ENCODE results near the gene PBX1.
A peak's percentile ranks its signal among the peaks of the same experiment; 100 is the strongest.

The PBX1 gene

GRCh38 chr1:164559342-164560051 lies 513 bp downstream of the PBX1 start:
- no peak overlapping the region for H2BK15ac ChIP-seq (ENCODE audit: low read length)
- H3K4me1 ChIP-seq (ENCODE audit: control insufficient read depth in 2 of 2, insufficient read depth in 1 of 2, low read depth in 1 of 2, low read length in 2 of 2), result peaks cover 0 to 8% of the 10 kb centered on the region in 2 donors
- H3K36me3 ChIP-seq (replicated peaks in 1 of 2; ENCODE audit: control insufficient read depth in 2 of 2, insufficient read depth in 2 of 2, low read length in 2 of 2), result peaks cover 0 to 12% of the 10 kb centered on the region in 2 donors
- H2AFZ ChIP-seq (ENCODE audit: low read length), result peak overlapping the region; percentile 65
- no peak overlapping the region for H3K14ac ChIP-seq (ENCODE audit: low read length)
- peak overlapping the region; percentile 79 to 93 for H3K4me3 ChIP-seq (ENCODE audit: low read length in 2 of 2)
- peak overlapping the region; percentile 100 for H3K27ac ChIP-seq (replicated peaks; ENCODE audit: low read length)
- no peaks in the 10 kb centered on the region for H3K27me3 ChIP-seq (ENCODE audit: control insufficient read depth in 3 of 3, insufficient read depth in 3 of 3, low read depth in 1 of 3, low read length in 3 of 3)
- no peak overlapping the region for H4K8ac ChIP-seq (ENCODE audit: low read depth, low read length)
- H2BK5ac ChIP-seq (ENCODE audit: low read length), result peak overlapping the region; percentile 63
- no peak overlapping the region for H4K91ac ChIP-seq (ENCODE audit: low read depth, low read length, poor library complexity)
- no peak overlapping the region for H3K4ac ChIP-seq (ENCODE audit: low read length)
- peak overlapping the region; percentile 93 for H3K18ac ChIP-seq (ENCODE audit: low read length)
- WGBS, 2 donors (ENCODE audit: extremely low coverage in 2 of 2, insufficient read length in 2 of 2, insufficient replicate concordance in 1 of 2), result no CpG with 5 or more reads among the region's 20 CpGs
- no peaks in the 10 kb centered on the region for H3K9me3 ChIP-seq (replicated peaks in 1 of 2; ENCODE audit: control insufficient read depth in 2 of 2, insufficient read depth in 1 of 2, low read depth in 1 of 2, low read length in 2 of 2)
- H3K9ac ChIP-seq (ENCODE audit: low read depth, low read length, poor library complexity), result peak overlapping the region; percentile 86
- no peak overlapping the region for H2BK120ac ChIP-seq (ENCODE audit: low read depth, low read length)
- no peak overlapping the region for H2AK5ac ChIP-seq (ENCODE audit: low read depth, low read length)
- DNase-seq (ENCODE audit: low spot score), result peak; percentile 73
- H3K79me1 ChIP-seq (ENCODE audit: low read depth, low read length), result no peaks in the 10 kb centered on the region
- H3K23ac ChIP-seq (ENCODE audit: low read depth, low read length, poor library complexity), result no peak overlapping the region
- H3K4me2 ChIP-seq (ENCODE audit: insufficient read depth, low read length, poor library complexity, severe bottlenecking), result peak overlapping the region; percentile 62
- no peak overlapping the region for H2BK12ac ChIP-seq (ENCODE audit: low read length)

DNA sequence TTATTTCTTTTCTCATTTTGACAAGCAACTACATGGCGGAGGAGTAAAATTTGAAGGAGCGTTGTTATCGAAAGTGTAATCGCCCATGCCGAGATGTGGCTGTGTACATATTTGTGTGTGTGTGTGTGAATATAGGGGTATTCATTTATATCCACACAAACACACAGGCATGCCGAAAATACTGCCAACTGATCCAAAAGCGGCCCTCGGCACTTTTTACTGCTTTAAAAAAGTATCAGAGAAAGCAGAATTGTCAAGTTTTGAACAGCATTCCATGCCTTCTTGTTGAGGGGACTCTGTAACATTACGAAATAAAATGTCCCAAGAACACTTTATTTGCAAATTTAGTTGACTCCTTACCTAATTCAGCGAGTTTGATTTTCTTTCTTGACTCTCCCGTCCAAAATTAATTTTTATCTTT lies 1.1 kb downstream of the PBX1 start:
- Histone ChIP-seq H4K8ac (ENCODE audit: low read depth, low read length) (no peak overlapping the region), H3K18ac (ENCODE audit: low read length) (no peak overlapping the region), H2AFZ (ENCODE audit: low read length) (peak overlapping the region; percentile 65), H3K4me2 (ENCODE audit: insufficient read depth, low read length, poor library complexity, severe bottlenecking) (no peak overlapping the region), H3K4me1 (ENCODE audit: control insufficient read depth in 2 of 2, insufficient read depth in 1 of 2, low read depth in 1 of 2, low read length in 2 of 2) (peaks cover 0 to 11% of the 10 kb centered on the region in 2 donors), H2BK15ac (ENCODE audit: low read length) (no peak overlapping the region), H3K4ac (ENCODE audit: low read length) (no peak overlapping the region), H3K4me3 (ENCODE audit: low read length in 2 of 2) (peak overlapping the region; percentile 79 to 93), H3K27ac (replicated peaks; ENCODE audit: low read length) (peak overlapping the region; percentile 100), H3K79me1 (ENCODE audit: low read depth, low read length) (no peaks in the 10 kb centered on the region), H3K27me3 (ENCODE audit: control insufficient read depth in 3 of 3, insufficient read depth in 3 of 3, low read depth in 1 of 3, low read length in 3 of 3) (no peaks in the 10 kb centered on the region), H3K9me3 (replicated peaks in 1 of 2; ENCODE audit: control insufficient read depth in 2 of 2, insufficient read depth in 1 of 2, low read depth in 1 of 2, low read length in 2 of 2) (no peaks in the 10 kb centered on the region), H3K14ac (ENCODE audit: low read length) (no peak overlapping the region), H3K9ac (ENCODE audit: low read depth, low read length, poor library complexity) (no peak overlapping the region), H2BK120ac (ENCODE audit: low read depth, low read length) (no peak overlapping the region), H2AK5ac (ENCODE audit: low read depth, low read length) (no peak overlapping the region), H2BK12ac (ENCODE audit: low read length) (no peak overlapping the region), H3K23ac (ENCODE audit: low read depth, low read length, poor library complexity) (no peak overlapping the region), H2BK5ac (ENCODE audit: low read length) (peak overlapping the region; percentile 63), H4K91ac (ENCODE audit: low read depth, low read length, poor library complexity) (no peak overlapping the region), H3K36me3 (replicated peaks in 1 of 2; ENCODE audit: control insufficient read depth in 2 of 2, insufficient read depth in 2 of 2, low read length in 2 of 2) (peaks cover 0 to 18% of the 10 kb centered on the region in 2 donors)
- no peak for DNase-seq (ENCODE audit: low spot score)
- no CpG with 5 or more reads among the region's 11 CpGs for WGBS, 2 donors (ENCODE audit: extremely low coverage in 2 of 2, insufficient read length in 2 of 2, insufficient replicate concordance in 1 of 2)

DNA sequence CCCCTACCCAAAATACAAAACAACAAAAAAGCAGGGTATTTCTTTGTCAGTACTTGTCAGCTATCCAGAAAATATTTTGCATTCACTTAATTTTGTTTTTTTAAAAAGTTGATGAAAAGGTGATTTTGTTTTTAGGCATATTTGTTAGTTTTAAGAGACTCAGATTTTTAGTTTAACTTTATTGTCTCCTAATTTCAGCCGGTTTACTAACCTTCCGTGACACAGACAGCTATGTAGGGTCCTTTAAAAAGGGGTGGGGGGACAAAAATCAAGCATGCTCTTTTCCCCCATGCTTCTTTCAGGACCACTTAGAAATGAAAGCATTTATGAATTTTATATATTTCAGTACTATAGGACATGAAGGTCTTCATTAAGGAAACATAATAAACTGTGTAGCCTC lies 1.6 kb downstream of the PBX1 start:
- no peak overlapping the region for H3K27ac ChIP-seq (replicated peaks; ENCODE audit: low read length)

GRCh38 chr1:164561007-164561406 lies 2.0 kb downstream of the PBX1 start:
- H2BK12ac ChIP-seq (ENCODE audit: low read length), result no peak overlapping the region
- no peak for DNase-seq (ENCODE audit: low spot score)
- H3K14ac ChIP-seq (ENCODE audit: low read length), result no peak overlapping the region
- no peak overlapping the region for H3K23ac ChIP-seq (ENCODE audit: low read depth, low read length, poor library complexity)
- H2AK5ac ChIP-seq (ENCODE audit: low read depth, low read length), result no peak overlapping the region
- H3K9ac ChIP-seq (ENCODE audit: low read depth, low read length, poor library complexity), result no peak overlapping the region
- H2AFZ ChIP-seq (ENCODE audit: low read length), result no peak overlapping the region
- no peak overlapping the region for H3K27ac ChIP-seq (replicated peaks; ENCODE audit: low read length)
- H3K18ac ChIP-seq (ENCODE audit: low read length), result no peak overlapping the region
- H4K8ac ChIP-seq (ENCODE audit: low read depth, low read length), result no peak overlapping the region
- H3K27me3 ChIP-seq (ENCODE audit: control insufficient read depth in 3 of 3, insufficient read depth in 3 of 3, low read depth in 1 of 3, low read length in 3 of 3), result no peaks in the 10 kb centered on the region
- H3K4me1 ChIP-seq (ENCODE audit: control insufficient read depth in 2 of 2, insufficient read depth in 1 of 2, low read depth in 1 of 2, low read length in 2 of 2), result peaks cover 2 to 12% of the 10 kb centered on the region in 2 donors
- H2BK5ac ChIP-seq (ENCODE audit: low read length), result no peak overlapping the region
- H3K9me3 ChIP-seq (replicated peaks in 1 of 2; ENCODE audit: control insufficient read depth in 2 of 2, insufficient read depth in 1 of 2, low read depth in 1 of 2, low read length in 2 of 2), result no peaks in the 10 kb centered on the region
- H3K79me1 ChIP-seq (ENCODE audit: low read depth, low read length), result no peaks in the 10 kb centered on the region
- no CpG with 5 or more reads among the region's 7 CpGs for WGBS, 2 donors (ENCODE audit: extremely low coverage in 2 of 2, insufficient read length in 2 of 2, insufficient replicate concordance in 1 of 2)
- no peak overlapping the region for H4K91ac ChIP-seq (ENCODE audit: low read depth, low read length, poor library complexity)
- peak overlapping the region; percentile 18 for H3K4me2 ChIP-seq (ENCODE audit: insufficient read depth, low read length, poor library complexity, severe bottlenecking)
- H2BK120ac ChIP-seq (ENCODE audit: low read depth, low read length), result no peak overlapping the region
- peaks cover 0 to 27% of the 10 kb centered on the region in 2 donors for H3K36me3 ChIP-seq (replicated peaks in 1 of 2; ENCODE audit: control insufficient read depth in 2 of 2, insufficient read depth in 2 of 2, low read length in 2 of 2)
- H3K4me3 ChIP-seq (ENCODE audit: low read length in 2 of 2), result peak overlapping the region; percentile 69 to 79
- no peak overlapping the region for H2BK15ac ChIP-seq (ENCODE audit: low read length)
- H3K4ac ChIP-seq (ENCODE audit: low read length), result no peak overlapping the region

More for the DNA sequence above, 1.6 kb downstream of the PBX1 start:
- H2BK120ac ChIP-seq (ENCODE audit: low read depth, low read length), result no peak overlapping the region
- H4K91ac ChIP-seq (ENCODE audit: low read depth, low read length, poor library complexity), result no peak overlapping the region
- H4K8ac ChIP-seq (ENCODE audit: low read depth, low read length), result no peak overlapping the region
- no peak for DNase-seq (ENCODE audit: low spot score)
- peaks cover 0 to 22% of the 10 kb centered on the region in 2 donors for H3K36me3 ChIP-seq (replicated peaks in 1 of 2; ENCODE audit: control insufficient read depth in 2 of 2, insufficient read depth in 2 of 2, low read length in 2 of 2)
- no peaks in the 10 kb centered on the region for H3K27me3 ChIP-seq (ENCODE audit: control insufficient read depth in 3 of 3, insufficient read depth in 3 of 3, low read depth in 1 of 3, low read length in 3 of 3)
- no peak overlapping the region for H2BK15ac ChIP-seq (ENCODE audit: low read length)
- H3K14ac ChIP-seq (ENCODE audit: low read length), result no peak overlapping the region
- H2BK5ac ChIP-seq (ENCODE audit: low read length), result no peak overlapping the region
- H3K4me1 ChIP-seq (ENCODE audit: control insufficient read depth in 2 of 2, insufficient read depth in 1 of 2, low read depth in 1 of 2, low read length in 2 of 2), result peaks cover 2 to 11% of the 10 kb centered on the region in 2 donors
- WGBS, 2 donors (ENCODE audit: extremely low coverage in 2 of 2, insufficient read length in 2 of 2, insufficient replicate concordance in 1 of 2), result no CpG with 5 or more reads among the region's 2 CpGs
- no peaks in the 10 kb centered on the region for H3K9me3 ChIP-seq (replicated peaks in 1 of 2; ENCODE audit: control insufficient read depth in 2 of 2, insufficient read depth in 1 of 2, low read depth in 1 of 2, low read length in 2 of 2)
- H3K4ac ChIP-seq (ENCODE audit: low read length), result no peak overlapping the region
- no peak overlapping the region for H2BK12ac ChIP-seq (ENCODE audit: low read length)
- no peak overlapping the region for H3K9ac ChIP-seq (ENCODE audit: low read depth, low read length, poor library complexity)
- H2AFZ ChIP-seq (ENCODE audit: low read length), result no peak overlapping the region
- no peak overlapping the region for H3K18ac ChIP-seq (ENCODE audit: low read length)
- H3K23ac ChIP-seq (ENCODE audit: low read depth, low read length, poor library complexity), result no peak overlapping the region
- no peak overlapping the region for H2AK5ac ChIP-seq (ENCODE audit: low read depth, low read length)
- H3K4me2 ChIP-seq (ENCODE audit: insufficient read depth, low read length, poor library complexity, severe bottlenecking), result peak overlapping the region; percentile 33
- H3K79me1 ChIP-seq (ENCODE audit: low read depth, low read length), result no peaks in the 10 kb centered on the region
- H3K4me3 ChIP-seq (ENCODE audit: low read length in 2 of 2), result peak overlapping the region; percentile 75 to 79
